K562 (cell line): ENCODE results near the gene CCNDBP1. TPM values are rescaled to one million over a fixed set of nuclear protein-coding genes. Genes with fewer than 3 reads are reported as not detected.

ENCODE experiments used
- BMI1 ChIP-seq: fragments of 150-350 bp; IDR thresholded peaks from 2 replicates; pipeline ENCODE4 v1.6.1; 2014; ENCODE audit warnings: low read length
- FOXM1 ChIP-seq, 2 experiments: fragments of 450-650 bp in 1 of 2; sonication (generic) in 1 of 2; formaldehyde crosslinking in 1 of 2; IDR thresholded peaks; 2 replicates each; pipeline versions ENCODE4 v1.6.1 to v1.9.0; 2017 to 2022; ENCODE audit warnings: low read depth in 2 of 2, mild to moderate bottlenecking in 2 of 2, missing genetic modification reagents in 1 of 2, moderate library complexity in 1 of 2
- HLTF ChIP-seq: fragments of 450-650 bp; IDR thresholded peaks from 2 replicates; pipeline ENCODE4 v1.6.1; 2016
- ZEB2 ChIP-seq: fragments of 450-650 bp; IDR thresholded peaks from 2 replicates; pipeline ENCODE4 v1.6.1; 2016
- polyA plus RNA-seq, 8 experiments: library from polyadenylated mRNA; depleted of rRNA in 4 of 8; stranded (reverse) in 5 of 8; unstranded in 3 of 8; fragments of >200 nt; fragmentation: Nextera tagmentation in 2 of 8; fragmentation: Illumina TruSeq in 1 of 8; extraction: Ambion mirVana in 2 of 8; extraction: Trizol in 1 of 8; gene quantifications; 2 replicates each; pipeline versions ENCODE4 v1.2.1 to v1.2.3, GENCODE V29; 2011 to 2014; ENCODE audit warnings: inconsistent platforms in 1 of 8, missing spikeins in 1 of 8
- total RNA-seq, 7 experiments: library from RNA; depleted of rRNA in 6 of 7; stranded (reverse); fragments of >200 nt in 6 of 7; fragmentation: Illumina TruSeq in 2 of 7; extraction: Trizol in 2 of 7; gene quantifications; 2 replicates each; pipeline versions ENCODE4 v1.2.1 to v1.2.3, GENCODE V29; 2011 to 2021; ENCODE audit warnings: low replicate concordance in 1 of 7
- TF ChIP-seq, protein P1 (sequence below): IDR thresholded peaks from 2 replicates; pipeline ENCODE4 v1.6.1; 2011; ENCODE audit warnings: borderline replicate concordance, low read depth, mild to moderate bottlenecking, moderate library complexity, low read length; ENCODE audit not compliant: insufficient read depth, poor library complexity, severe bottlenecking
- TF ChIP-seq, protein P2 (sequence below): fragments of 250-450 bp; sonication (Bioruptor Pico); IDR thresholded peaks from 2 replicates; pipeline ENCODE4 v1.8.0; 2021; ENCODE audit warnings: moderate library complexity, mild to moderate bottlenecking, inconsistent platforms
- TF ChIP-seq, protein P3 (sequence below), 3 experiments: IDR thresholded peaks in 2 of 3; conservative IDR thresholded peaks in 1 of 3; 2 replicates each; pipeline ENCODE4 v1.5.1; 2011 to 2012; ENCODE audit warnings: low read length in 3 of 3, mild to moderate bottlenecking in 3 of 3, control low read depth in 2 of 3, improper control_type of control experiment in 1 of 3, inconsistent platforms in 1 of 3, low read depth in 1 of 3, mixed read lengths in 1 of 3, moderate library complexity in 1 of 3; ENCODE audit not compliant: insufficient read depth in 2 of 3
- TF ChIP-seq, protein P4 (sequence below): sonication (generic); formaldehyde crosslinking; IDR thresholded peaks from 2 replicates; pipeline ENCODE4 v1.8.1; 2022; ENCODE audit warnings: missing genetic modification reagents
- TF ChIP-seq, protein P5 (sequence below): sonication (generic); formaldehyde crosslinking; IDR thresholded peaks from 2 replicates; pipeline ENCODE4 v1.8.0; 2022; ENCODE audit warnings: mild to moderate bottlenecking, missing genetic modification reagents
- TF ChIP-seq, protein P6 (sequence below), 2 experiments: IDR thresholded peaks in 1 of 2; conservative IDR thresholded peaks in 1 of 2; 2 replicates each; pipeline ENCODE4 v1.6.1; 2016; ENCODE audit warnings: low read depth in 2 of 2, mild to moderate bottlenecking in 1 of 2, missing compliant biosample characterization in 1 of 2, missing genetic modification characterization in 1 of 2, moderate library complexity in 1 of 2

CCNDBP1 gene
- total and polyA plus RNA-seq, 9 of the 15 experiments (the other 6 are each of a cell fraction or from before 2014, with no cell fraction given) = 37.0 to 111 (median 55.5) TPM

DNA sequence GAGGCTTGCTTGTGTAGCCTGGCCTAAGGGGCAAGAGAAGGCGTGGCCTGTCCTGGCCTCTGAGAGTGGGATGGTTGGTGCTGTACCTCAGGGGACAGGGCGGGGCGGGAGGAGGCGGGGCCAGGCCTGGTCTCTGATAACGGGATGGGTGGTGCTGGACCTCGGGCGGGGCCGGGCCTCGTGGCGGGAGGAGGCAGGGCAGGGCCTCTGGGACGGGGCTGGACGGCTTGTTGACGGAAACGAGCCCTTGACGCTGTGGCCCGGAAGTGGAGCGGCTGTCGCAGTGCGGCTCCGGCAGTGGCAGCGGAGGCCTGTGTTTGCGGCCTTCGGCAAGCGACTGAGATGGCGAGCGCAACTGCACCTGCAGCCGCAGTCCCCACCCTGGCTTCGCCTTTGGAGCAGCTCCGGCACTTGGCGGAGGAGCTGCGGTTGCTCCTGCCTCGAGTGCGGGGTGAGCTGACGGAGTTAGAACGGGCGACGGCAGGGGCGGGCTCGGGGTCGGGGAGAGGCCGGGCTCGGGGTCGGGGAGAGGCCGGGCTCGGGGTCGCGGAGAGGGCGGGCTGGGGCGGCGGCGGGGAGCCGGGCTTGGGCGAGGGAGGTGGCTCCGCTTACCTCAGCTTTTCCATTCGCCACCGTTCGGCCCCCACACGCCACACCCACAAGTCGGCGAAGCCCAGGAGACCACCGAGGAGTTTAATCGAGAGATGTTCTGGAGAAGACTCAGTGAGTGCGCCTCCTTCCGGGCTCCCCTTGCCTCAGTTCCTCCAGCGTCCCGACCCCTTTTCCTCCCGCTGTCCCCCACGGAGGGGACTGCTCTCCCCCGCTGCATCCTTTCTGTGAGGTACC, at the start of gene CCNDBP1 (continued):
- TF ChIP-seq, protein P1, sequence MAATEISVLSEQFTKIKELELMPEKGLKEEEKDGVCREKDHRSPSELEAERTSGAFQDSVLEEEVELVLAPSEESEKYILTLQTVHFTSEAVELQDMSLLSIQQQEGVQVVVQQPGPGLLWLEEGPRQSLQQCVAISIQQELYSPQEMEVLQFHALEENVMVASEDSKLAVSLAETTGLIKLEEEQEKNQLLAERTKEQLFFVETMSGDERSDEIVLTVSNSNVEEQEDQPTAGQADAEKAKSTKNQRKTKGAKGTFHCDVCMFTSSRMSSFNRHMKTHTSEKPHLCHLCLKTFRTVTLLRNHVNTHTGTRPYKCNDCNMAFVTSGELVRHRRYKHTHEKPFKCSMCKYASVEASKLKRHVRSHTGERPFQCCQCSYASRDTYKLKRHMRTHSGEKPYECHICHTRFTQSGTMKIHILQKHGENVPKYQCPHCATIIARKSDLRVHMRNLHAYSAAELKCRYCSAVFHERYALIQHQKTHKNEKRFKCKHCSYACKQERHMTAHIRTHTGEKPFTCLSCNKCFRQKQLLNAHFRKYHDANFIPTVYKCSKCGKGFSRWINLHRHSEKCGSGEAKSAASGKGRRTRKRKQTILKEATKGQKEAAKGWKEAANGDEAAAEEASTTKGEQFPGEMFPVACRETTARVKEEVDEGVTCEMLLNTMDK = peak; percentile 67
- no peak for TF ChIP-seq BMI1
- TF ChIP-seq, protein P2, sequence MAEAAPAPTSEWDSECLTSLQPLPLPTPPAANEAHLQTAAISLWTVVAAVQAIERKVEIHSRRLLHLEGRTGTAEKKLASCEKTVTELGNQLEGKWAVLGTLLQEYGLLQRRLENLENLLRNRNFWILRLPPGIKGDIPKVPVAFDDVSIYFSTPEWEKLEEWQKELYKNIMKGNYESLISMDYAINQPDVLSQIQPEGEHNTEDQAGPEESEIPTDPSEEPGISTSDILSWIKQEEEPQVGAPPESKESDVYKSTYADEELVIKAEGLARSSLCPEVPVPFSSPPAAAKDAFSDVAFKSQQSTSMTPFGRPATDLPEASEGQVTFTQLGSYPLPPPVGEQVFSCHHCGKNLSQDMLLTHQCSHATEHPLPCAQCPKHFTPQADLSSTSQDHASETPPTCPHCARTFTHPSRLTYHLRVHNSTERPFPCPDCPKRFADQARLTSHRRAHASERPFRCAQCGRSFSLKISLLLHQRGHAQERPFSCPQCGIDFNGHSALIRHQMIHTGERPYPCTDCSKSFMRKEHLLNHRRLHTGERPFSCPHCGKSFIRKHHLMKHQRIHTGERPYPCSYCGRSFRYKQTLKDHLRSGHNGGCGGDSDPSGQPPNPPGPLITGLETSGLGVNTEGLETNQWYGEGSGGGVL (CRISPR knock-in tag) = no peak
- TF ChIP-seq, protein P3, sequence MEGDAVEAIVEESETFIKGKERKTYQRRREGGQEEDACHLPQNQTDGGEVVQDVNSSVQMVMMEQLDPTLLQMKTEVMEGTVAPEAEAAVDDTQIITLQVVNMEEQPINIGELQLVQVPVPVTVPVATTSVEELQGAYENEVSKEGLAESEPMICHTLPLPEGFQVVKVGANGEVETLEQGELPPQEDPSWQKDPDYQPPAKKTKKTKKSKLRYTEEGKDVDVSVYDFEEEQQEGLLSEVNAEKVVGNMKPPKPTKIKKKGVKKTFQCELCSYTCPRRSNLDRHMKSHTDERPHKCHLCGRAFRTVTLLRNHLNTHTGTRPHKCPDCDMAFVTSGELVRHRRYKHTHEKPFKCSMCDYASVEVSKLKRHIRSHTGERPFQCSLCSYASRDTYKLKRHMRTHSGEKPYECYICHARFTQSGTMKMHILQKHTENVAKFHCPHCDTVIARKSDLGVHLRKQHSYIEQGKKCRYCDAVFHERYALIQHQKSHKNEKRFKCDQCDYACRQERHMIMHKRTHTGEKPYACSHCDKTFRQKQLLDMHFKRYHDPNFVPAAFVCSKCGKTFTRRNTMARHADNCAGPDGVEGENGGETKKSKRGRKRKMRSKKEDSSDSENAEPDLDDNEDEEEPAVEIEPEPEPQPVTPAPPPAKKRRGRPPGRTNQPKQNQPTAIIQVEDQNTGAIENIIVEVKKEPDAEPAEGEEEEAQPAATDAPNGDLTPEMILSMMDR (IDR thresholded peaks at IDR 0.05 in 2 of 3, conservative IDR thresholded peaks at IDR 0.05 in 1 of 3; ENCODE audit: insufficient read depth in 2 of 3, low read depth in 1 of 3, low read length in 3 of 3) = peak; percentile 42 to 69 (median 45)
- TF ChIP-seq, protein P4, sequence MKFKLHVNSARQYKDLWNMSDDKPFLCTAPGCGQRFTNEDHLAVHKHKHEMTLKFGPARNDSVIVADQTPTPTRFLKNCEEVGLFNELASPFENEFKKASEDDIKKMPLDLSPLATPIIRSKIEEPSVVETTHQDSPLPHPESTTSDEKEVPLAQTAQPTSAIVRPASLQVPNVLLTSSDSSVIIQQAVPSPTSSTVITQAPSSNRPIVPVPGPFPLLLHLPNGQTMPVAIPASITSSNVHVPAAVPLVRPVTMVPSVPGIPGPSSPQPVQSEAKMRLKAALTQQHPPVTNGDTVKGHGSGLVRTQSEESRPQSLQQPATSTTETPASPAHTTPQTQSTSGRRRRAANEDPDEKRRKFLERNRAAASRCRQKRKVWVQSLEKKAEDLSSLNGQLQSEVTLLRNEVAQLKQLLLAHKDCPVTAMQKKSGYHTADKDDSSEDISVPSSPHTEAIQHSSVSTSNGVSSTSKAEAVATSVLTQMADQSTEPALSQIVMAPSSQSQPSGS (CRISPR knock-in tag) = 0 out of 2 replicates have a peak, but pooled peaks have one; percentile 40
- TF ChIP-seq, protein P5, sequence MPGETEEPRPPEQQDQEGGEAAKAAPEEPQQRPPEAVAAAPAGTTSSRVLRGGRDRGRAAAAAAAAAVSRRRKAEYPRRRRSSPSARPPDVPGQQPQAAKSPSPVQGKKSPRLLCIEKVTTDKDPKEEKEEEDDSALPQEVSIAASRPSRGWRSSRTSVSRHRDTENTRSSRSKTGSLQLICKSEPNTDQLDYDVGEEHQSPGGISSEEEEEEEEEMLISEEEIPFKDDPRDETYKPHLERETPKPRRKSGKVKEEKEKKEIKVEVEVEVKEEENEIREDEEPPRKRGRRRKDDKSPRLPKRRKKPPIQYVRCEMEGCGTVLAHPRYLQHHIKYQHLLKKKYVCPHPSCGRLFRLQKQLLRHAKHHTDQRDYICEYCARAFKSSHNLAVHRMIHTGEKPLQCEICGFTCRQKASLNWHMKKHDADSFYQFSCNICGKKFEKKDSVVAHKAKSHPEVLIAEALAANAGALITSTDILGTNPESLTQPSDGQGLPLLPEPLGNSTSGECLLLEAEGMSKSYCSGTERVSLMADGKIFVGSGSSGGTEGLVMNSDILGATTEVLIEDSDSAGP (CRISPR knock-in tag) = no peak
- TF ChIP-seq FOXM1 (IDR thresholded peaks at IDR 0.05; ENCODE audit: low read depth) = no peak
- no peak for TF ChIP-seq FOXM1 (CRISPR knock-in tag; IDR thresholded peaks at IDR 0.05; ENCODE audit: low read depth)
- no peak; the same call in 1 of the 2 replicates for TF ChIP-seq ZEB2
- TF ChIP-seq, protein P6, sequence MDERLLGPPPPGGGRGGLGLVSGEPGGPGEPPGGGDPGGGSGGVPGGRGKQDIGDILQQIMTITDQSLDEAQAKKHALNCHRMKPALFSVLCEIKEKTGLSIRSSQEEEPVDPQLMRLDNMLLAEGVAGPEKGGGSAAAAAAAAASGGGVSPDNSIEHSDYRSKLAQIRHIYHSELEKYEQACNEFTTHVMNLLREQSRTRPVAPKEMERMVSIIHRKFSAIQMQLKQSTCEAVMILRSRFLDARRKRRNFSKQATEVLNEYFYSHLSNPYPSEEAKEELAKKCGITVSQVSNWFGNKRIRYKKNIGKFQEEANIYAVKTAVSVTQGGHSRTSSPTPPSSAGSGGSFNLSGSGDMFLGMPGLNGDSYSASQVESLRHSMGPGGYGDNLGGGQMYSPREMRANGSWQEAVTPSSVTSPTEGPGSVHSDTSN (CRISPR knock-in tag; IDR thresholded peaks at IDR 0.05; ENCODE audit: low read depth) = no peak
- TF ChIP-seq, protein P6 (tag; conservative IDR thresholded peaks at IDR 0.05; ENCODE audit: low read depth) = no peak
- no peak for TF ChIP-seq HLTF
